ENCODE measurements around the gene MEDAG. TPM values are rescaled to one million over a fixed set of nuclear protein-coding genes. Genes with fewer than 3 reads are reported as not detected.

Gene MEDAG
- total RNA-seq, 2 donors from 2014 or later = 0.09 TPM; not detected in 1

DNA sequence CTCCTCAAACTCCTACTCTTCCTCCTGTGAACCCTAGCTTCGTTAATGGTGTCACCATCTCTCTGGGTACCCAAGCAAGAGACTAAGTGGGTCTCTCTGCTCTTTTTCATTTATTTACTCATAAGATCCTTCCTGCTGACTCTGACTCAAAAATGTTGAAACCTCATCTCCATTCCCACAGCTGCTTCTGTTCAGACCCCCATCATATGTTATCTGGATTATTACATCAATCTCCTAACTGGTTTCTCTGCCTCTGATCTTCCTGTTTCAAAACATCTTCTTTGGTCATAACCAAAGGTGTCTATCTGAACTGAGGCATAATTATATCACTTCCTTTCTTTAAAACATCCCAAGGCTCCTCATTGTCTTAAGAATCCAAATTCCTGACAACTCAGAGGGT lies 2.0 kb upstream of the MEDAG start:
- DNase-seq = no peak
- H3K27me3 Mint-ChIP-seq (ENCODE audit: low read depth) = peaks cover 85% of the 10 kb centered on the region
- ATAC-seq (replicated peaks in 1 of 2) = no peak
- peaks cover 0 to 3% of the 10 kb centered on the region in 2 donors for H3K9me3 Mint-ChIP-seq
- H3K4me3 Mint-ChIP-seq = no peak overlapping the region
- no peak overlapping the region for H3K27ac Mint-ChIP-seq
- H3K36me3 Mint-ChIP-seq (ENCODE audit: insufficient read depth in 2 of 2) = no peaks in the 10 kb centered on the region
- peaks cover 29% of the 10 kb centered on the region for H3K4me1 Mint-ChIP-seq (ENCODE audit: low read depth)

DNA sequence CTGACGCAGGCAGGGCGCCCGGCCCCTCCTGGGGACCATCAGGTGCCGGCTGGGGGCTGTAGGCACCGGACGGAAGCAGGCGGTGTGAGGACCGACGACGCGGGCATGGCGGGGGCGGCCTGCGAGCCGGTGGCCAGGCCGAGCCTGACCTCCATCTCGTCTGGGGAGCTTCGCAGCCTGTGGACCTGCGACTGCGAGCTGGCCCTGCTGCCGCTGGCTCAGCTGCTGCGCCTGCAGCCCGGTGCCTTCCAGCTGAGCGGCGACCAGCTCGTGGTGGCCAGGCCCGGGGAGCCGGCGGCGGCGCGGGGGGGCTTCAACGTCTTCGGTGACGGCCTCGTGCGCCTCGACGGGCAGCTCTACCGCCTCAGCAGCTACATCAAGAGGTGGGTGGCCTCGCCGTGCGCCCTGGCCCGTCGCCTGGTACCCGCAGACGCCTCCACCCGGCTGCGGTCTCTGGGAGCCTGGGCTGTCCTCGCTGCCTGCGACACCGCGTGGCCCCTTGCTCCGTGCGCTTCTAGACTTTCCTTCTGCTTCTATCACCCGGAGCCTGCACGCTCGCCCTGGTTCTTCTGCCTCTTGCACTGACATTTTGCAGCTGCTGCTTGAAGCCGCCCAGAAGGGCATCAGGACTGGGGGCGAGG lies 460 bp downstream of the MEDAG start:
- Mint-ChIP-seq H3K4me1 (ENCODE audit: low read depth) (peaks cover 6% of the 10 kb centered on the region), H3K9me3 (peaks cover 0 to 3% of the 10 kb centered on the region in 2 donors), H3K27ac (no peak overlapping the region), H3K27me3 (ENCODE audit: low read depth) (peaks cover 73% of the 10 kb centered on the region), H3K4me3 (peak overlapping the region in 1 of 2 donors; percentile 52), H3K36me3 (ENCODE audit: insufficient read depth in 2 of 2) (no peaks in the 10 kb centered on the region)
- DNase-seq (peak in 1 of 2 donors; percentile 8), ATAC-seq (replicated peaks in 1 of 2) (peak in 1 of 2 donors; percentile 51)

DNA sequence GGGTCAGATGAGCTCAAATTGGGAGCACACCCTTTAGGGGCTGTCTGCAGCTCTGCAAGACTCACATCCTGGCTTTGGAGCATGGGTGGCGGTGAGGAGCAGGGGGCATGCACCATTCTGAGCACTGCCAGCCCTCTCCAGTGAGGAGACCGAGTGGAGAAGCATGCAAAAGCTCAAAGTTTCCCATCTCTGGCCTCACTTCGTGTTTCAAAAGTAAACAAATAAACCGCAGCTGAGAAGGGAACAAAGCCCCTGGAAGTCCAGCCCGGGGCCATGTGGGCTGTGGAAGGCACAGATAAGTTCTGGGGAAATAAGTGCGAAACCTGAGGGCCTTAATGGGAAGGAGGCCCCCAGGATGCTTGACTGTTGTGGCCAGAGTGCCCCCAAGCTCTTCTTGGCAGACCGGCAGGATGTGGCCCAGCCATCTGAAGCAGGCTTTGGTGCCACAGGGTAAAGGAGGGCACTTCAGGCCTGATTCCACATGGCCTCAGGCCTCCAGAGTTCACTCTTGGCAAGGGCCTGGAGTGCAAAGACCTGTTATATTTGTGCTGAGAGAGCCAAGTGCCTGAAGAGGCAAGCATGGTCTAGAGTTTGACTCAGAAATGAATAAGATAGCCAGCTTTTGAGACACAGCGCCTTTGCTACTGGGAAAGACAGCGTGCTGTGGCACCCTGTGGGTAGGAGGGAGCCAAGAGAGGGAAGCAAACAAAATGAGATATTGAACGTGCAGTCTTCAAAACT lies 1.2 kb downstream of the MEDAG start:
- Mint-ChIP-seq H3K9me3 (peaks cover 0 to 3% of the 10 kb centered on the region in 2 donors), H3K4me3 (peak overlapping the region in 1 of 2 donors; percentile 52), H3K27me3 (ENCODE audit: low read depth) (peaks cover 66% of the 10 kb centered on the region), H3K36me3 (ENCODE audit: insufficient read depth in 2 of 2) (no peaks in the 10 kb centered on the region), H3K27ac (no peak overlapping the region), H3K4me1 (ENCODE audit: low read depth) (peaks cover 4% of the 10 kb centered on the region)
- DNase-seq (no peak), ATAC-seq (replicated peaks in 1 of 2) (no peak)

DNA sequence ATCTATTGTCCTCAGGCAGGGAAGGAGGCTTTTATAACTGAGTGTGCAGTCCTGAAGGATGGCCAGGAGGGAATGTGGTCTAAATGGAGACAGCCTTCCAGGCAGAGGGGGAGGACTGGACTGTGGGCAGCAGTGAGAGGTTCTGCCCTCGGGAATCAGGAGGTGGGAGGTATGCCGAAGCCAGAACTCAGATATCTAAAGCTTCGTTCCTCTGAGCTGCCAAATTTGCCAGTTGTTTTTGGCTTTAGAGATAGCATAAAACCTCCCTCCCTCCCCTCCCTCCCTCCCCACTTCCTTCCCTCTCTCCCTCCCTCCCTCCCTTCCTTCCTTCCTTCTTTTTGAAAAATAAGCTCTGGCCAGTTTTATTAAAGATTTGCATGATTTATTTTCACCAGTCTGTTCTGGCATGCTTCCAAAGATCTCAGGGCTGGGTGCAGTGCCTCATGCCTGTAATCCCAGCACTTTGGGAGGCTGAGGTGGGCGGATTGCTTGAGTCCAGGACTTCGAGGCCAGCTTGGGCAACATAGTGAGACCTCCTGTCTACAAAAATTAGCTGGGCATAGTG lies 2.4 kb downstream of the MEDAG start:
- H3K36me3 Mint-ChIP-seq (ENCODE audit: insufficient read depth in 2 of 2) = no peaks in the 10 kb centered on the region
- no peak overlapping the region for H3K27ac Mint-ChIP-seq
- peaks cover 0 to 3% of the 10 kb centered on the region in 2 donors for H3K9me3 Mint-ChIP-seq
- peaks cover 62% of the 10 kb centered on the region for H3K27me3 Mint-ChIP-seq (ENCODE audit: low read depth)
- ATAC-seq (replicated peaks in 1 of 2) (no peak), DNase-seq (no peak)
- H3K4me3 Mint-ChIP-seq = no peak overlapping the region
- H3K4me1 Mint-ChIP-seq (ENCODE audit: low read depth) = peaks cover 4% of the 10 kb centered on the region

DNA sequence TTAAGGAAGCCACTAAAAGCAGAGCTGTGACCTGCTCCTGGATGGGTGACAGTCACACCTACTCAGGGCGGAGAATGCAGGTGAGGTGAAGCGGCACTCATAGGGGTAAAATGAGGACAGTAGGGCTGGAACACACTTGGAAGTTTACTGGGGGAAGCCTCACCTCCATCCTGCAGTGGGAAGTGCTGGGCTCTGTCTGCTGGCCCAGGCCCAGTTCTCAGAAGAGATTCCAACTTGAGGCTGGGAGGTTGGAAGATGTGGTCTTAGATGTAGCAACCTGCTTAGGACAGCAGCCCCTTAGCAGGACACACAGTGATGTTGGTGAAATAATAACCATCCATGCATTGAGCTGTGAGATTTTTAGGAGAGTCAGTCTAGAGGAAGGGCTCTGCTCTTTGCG lies 4.6 kb downstream of the MEDAG start:
- DNase-seq = no peak
- peaks cover 4% of the 10 kb centered on the region for H3K4me1 Mint-ChIP-seq (ENCODE audit: low read depth)
- peaks cover 59% of the 10 kb centered on the region for H3K27me3 Mint-ChIP-seq (ENCODE audit: low read depth)
- H3K9me3 Mint-ChIP-seq = no peaks in the 10 kb centered on the region
- no peak for ATAC-seq (replicated peaks in 1 of 2)
- no peaks in the 10 kb centered on the region for H3K36me3 Mint-ChIP-seq (ENCODE audit: insufficient read depth in 2 of 2)
- H3K4me3 Mint-ChIP-seq = no peak overlapping the region
- no peak overlapping the region for H3K27ac Mint-ChIP-seq

DNA sequence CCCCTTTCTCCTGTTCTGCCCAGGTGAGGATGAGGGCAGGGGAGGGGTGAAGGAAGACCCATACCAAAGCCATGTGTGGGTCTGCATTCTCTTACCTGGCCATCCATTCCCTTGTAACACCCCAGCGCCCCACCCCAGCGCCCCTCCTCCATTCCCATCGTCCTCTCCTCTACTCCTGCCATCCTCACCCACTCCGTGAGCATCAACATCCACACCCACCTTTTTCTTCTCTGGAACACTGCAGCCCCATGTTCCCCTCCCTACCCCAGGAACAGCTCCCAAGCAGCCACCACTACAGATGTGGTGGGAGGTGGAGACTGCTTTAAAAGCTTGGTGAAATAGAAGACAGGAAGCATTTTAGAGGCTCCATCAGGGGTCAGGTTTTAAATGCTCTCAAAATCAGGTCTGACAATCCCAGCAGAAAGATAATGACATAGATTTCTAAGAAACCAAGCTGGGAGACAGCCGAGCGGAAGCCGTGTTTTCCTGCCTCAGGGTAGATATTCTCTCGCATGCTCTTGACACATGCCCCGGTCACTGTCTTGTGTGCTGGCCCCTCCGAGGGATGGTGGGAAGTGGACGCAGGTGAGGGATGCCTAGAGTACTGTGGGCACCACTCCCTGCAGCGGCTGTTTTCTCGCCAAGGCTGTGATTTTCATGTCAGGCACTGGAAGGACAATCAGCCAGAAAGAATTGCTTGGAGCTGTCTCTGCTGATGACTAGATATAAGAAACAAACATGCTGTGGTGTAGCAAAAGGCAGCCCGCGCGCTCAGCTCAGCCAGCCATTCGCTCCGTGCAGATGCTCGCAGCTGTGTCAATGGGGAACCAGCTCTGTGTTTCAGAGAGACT lies 9.8 kb downstream of the MEDAG start:
- DNase-seq (no peak), ATAC-seq (replicated peaks in 1 of 2) (no peak)
- no peaks in the 10 kb centered on the region for H3K36me3 Mint-ChIP-seq (ENCODE audit: insufficient read depth in 2 of 2)
- H3K4me1 Mint-ChIP-seq (ENCODE audit: low read depth) = no peaks in the 10 kb centered on the region
- peaks cover 69% of the 10 kb centered on the region for H3K27me3 Mint-ChIP-seq (ENCODE audit: low read depth)
- H3K9me3 Mint-ChIP-seq = no peaks in the 10 kb centered on the region
- H3K4me3 Mint-ChIP-seq = no peak overlapping the region
- no peak overlapping the region for H3K27ac Mint-ChIP-seq

DNA sequence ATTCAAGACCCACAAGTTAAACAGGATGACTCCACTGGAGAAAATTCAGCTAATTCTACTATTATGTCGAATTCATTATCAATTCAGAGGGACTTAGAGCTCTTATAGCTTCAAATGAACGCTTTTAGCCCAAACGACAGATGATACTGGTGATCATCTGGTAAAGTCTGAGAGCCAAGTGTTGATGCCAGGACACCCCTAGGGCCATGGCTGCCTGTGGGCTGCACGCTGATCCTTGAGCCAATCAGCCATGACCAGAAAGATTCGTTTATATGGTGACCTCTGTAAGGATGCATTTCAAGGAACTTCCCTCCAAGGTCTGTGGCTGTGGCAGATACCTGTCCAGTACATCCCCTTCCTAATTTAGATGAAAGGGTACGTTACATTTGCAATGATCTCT lies 10.9 kb downstream of the MEDAG start:
- Mint-ChIP-seq H3K4me1 (ENCODE audit: low read depth) (no peaks in the 10 kb centered on the region), H3K27me3 (ENCODE audit: low read depth) (peaks cover 78% of the 10 kb centered on the region), H3K36me3 (ENCODE audit: insufficient read depth in 2 of 2) (no peaks in the 10 kb centered on the region), H3K9me3 (no peaks in the 10 kb centered on the region), H3K27ac (no peak overlapping the region), H3K4me3 (no peak overlapping the region)
- DNase-seq = no peak
- no peak for ATAC-seq (replicated peaks in 1 of 2)

DNA sequence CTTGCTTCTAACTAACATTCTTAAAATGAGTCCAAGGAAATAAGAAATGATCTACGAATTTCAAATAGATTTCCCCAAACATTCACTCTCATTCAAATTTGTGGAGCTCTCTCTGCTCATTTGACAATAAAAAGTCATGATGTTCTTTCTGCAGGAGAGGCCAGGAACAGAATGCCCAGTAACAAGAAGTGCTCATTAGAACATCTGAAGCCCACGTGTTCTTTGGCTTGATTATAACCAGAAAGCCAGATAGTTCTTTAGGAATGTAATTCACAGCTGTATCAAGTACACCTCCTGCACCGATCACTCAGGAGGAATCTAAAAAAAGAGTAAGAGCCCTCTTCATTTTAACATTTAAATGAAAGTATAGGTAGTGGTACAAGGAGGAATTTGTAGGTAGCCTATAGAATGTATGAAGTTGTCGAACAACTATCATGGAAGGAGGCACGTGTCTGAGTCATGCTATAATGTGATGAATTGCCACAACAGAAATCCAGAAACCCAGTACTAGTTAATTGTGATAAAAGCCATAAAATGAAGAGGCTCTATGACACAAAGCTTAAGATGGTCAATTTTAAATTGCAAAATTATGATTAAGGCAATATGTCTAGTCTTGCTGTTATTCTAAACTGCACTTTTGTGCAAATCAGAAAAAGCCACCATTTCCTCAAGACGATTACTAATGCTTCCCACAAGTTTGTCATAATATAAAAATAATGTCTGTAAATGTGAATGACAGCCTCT lies 12.8 kb downstream of the MEDAG start:
- no peak for ATAC-seq (replicated peaks in 1 of 2)
- Mint-ChIP-seq H3K4me1 (ENCODE audit: low read depth) (no peaks in the 10 kb centered on the region), H3K27ac (no peak overlapping the region)

DNA sequence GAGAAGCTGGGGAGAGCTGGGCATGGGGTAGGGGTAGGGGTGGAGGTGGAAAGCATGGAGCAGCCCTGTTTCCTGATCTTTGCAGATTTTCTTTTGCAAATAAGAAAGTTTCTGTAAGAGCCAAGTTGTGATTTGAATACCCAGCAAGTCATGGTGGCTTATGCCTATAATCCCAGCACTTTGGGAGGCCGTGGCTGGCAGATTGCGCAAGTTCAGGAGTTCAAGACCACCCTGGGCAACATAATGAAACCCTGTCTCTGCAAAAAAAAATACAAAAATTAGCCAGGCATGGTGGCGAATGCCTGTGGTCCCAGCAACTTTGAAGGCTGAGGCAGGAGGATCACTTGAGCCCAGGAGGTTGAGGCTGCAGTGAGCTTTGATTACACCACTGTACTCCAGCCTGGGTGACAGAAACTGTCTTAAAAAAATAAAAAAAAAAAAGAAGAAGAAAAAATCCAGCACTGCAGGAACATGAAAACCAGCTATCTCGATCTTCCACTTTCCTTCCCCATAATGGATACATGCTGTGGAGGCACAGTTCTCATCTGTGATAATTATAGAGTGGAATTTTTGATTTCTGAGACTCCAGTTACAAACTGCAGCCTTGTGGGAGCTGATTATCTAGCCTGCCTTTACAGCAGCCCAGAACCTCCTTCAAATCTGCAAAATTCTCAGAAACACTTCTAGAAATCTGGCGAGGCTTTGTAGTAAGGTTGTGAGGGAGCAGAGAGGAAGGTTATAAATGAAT lies 14.3 kb downstream of the MEDAG start:
- H3K27me3 Mint-ChIP-seq (ENCODE audit: low read depth) = peaks cover 55% of the 10 kb centered on the region
- ATAC-seq (replicated peaks in 1 of 2) = no peak
- H3K4me1 Mint-ChIP-seq (ENCODE audit: low read depth) = peaks cover 3% of the 10 kb centered on the region
- no peaks in the 10 kb centered on the region for H3K36me3 Mint-ChIP-seq (ENCODE audit: insufficient read depth in 2 of 2)
- H3K9me3 Mint-ChIP-seq = no peaks in the 10 kb centered on the region
- H3K4me3 Mint-ChIP-seq = no peak overlapping the region
- H3K27ac Mint-ChIP-seq = no peak overlapping the region
- DNase-seq = no peak

More for the DNA sequence above, 12.8 kb downstream of the MEDAG start:
- H3K4me3 Mint-ChIP-seq = no peak overlapping the region
- H3K27me3 Mint-ChIP-seq (ENCODE audit: low read depth) = peaks cover 67% of the 10 kb centered on the region
- no peaks in the 10 kb centered on the region for H3K9me3 Mint-ChIP-seq
- H3K36me3 Mint-ChIP-seq (ENCODE audit: insufficient read depth in 2 of 2) = no peaks in the 10 kb centered on the region
- DNase-seq = no peak

DNA sequence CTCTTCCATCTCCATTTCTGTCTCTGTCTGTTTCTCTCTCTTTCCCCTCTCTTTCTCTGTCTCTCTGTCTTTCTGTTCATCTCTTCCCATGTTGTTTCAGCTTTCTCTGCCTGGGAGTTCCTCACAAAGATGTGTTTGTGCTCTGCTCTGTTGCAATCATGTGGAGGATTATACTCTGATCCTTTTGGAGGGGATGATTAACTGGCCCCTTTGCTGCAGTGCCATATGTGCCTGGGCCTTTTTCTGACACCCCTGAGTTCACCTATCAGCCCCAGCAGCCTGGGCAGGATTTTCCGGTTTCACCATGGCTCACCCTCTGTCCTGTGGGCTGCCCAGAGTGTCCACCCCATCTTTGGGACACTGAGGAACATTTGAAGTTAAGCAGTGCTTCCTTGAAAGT lies 17.3 kb downstream of the MEDAG start:
- peaks cover 32% of the 10 kb centered on the region for H3K27me3 Mint-ChIP-seq (ENCODE audit: low read depth)
- H3K4me3 Mint-ChIP-seq = no peak overlapping the region
- peaks cover 25% of the 10 kb centered on the region for H3K4me1 Mint-ChIP-seq (ENCODE audit: low read depth)
- H3K9me3 Mint-ChIP-seq = no peaks in the 10 kb centered on the region
- ATAC-seq (replicated peaks in 1 of 2) (no peak), DNase-seq (no peak)
- H3K36me3 Mint-ChIP-seq (ENCODE audit: insufficient read depth in 2 of 2) = no peaks in the 10 kb centered on the region
- no peak overlapping the region for H3K27ac Mint-ChIP-seq

DNA sequence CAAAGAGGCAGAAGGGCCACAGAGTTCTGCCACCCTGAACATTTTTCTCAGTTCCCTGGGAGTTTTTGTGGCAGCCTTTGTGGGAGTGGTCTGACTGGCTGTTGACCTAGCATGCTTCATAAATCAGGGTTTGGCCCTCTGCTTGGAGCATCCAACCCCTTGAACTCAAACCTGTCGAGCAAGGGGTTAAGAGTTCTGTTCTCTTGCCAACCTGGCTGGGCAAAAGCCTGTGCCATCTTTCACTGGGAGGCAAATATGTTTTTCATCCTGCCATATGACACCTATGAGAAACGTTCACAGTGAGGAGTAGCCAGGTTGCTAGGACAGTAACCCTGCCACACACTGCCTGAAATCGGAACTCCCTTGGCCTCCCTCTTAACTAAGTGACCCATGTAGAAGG lies 18.6 kb downstream of the MEDAG start:
- H3K4me3 Mint-ChIP-seq = no peak overlapping the region
- H3K9me3 Mint-ChIP-seq = no peaks in the 10 kb centered on the region
- H3K4me1 Mint-ChIP-seq (ENCODE audit: low read depth) = peaks cover 25% of the 10 kb centered on the region
- peaks cover 36% of the 10 kb centered on the region for H3K27me3 Mint-ChIP-seq (ENCODE audit: low read depth)
- no peak overlapping the region for H3K27ac Mint-ChIP-seq
- no peaks in the 10 kb centered on the region for H3K36me3 Mint-ChIP-seq (ENCODE audit: insufficient read depth in 2 of 2)
- no peak for DNase-seq
- no peak for ATAC-seq (replicated peaks in 1 of 2)

DNA sequence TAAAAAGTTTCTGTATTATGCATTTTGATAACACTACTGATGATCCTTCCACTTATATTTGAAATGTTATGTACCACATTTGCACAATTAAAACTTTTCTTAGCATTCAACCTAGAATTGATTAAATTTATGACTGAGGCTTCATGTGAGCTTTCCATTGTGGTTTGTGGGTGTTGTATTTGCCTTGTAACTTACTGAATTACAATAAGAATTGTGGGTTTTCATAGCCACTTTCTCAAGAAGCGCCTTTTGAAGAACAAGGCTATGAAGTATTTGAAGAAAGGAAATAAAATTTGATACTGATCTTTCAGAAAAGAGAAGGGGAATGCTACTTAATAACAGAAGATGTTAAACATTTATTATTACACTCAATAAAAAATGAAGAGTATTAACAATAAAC lies 19.4 kb downstream of the MEDAG start:
- ATAC-seq (replicated peaks in 1 of 2) (no peak), DNase-seq (no peak)
- no peak overlapping the region for H3K4me3 Mint-ChIP-seq
- peaks cover 39% of the 10 kb centered on the region for H3K27me3 Mint-ChIP-seq (ENCODE audit: low read depth)
- H3K9me3 Mint-ChIP-seq = no peaks in the 10 kb centered on the region
- H3K4me1 Mint-ChIP-seq (ENCODE audit: low read depth) = peaks cover 25% of the 10 kb centered on the region
- H3K36me3 Mint-ChIP-seq (ENCODE audit: insufficient read depth in 2 of 2) = no peaks in the 10 kb centered on the region
- no peak overlapping the region for H3K27ac Mint-ChIP-seq

Data from activated T-cell treated with anti-CD3 and anti-CD28 coated beads, Interleukin-2, amount 50 U/mL, for 72 hours (primary cell).